Loucy (cell line): Measurements from ENCODE around the gene APC2.

Experiments used
- H2AFZ ChIP-seq: fragments of 200-600 bp; sonication (generic); 2 replicates; pipeline ENCODE4 v1.6.0; 2016; ENCODE audit warnings: antibody characterized with exemption, mild to moderate bottlenecking, low read length, moderate library complexity
- H3F3A ChIP-seq: fragments of 200-600 bp; 2 replicates; pipeline ENCODE4 v1.6.0; 2016; ENCODE audit warnings: antibody characterized with exemption, low read depth, mild to moderate bottlenecking
- H3K27me3 ChIP-seq: fragments of 200-600 bp; sonication (generic); 2 replicates; pipeline ENCODE4 v1.6.1; 2014; ENCODE audit warnings: low read length, mild to moderate bottlenecking; ENCODE audit not compliant: insufficient read depth, poor library complexity, severe bottlenecking
- H3K36me3 ChIP-seq: fragments of 200-600 bp; sonication (generic); 2 replicates; pipeline ENCODE4 v1.6.1; 2016; ENCODE audit warnings: low read length; ENCODE audit not compliant: insufficient read depth
- H3K4me1 ChIP-seq: fragments of 200-600 bp; sonication (generic); 2 replicates; pipeline ENCODE4 v1.5.1; 2014; ENCODE audit warnings: low read length, mild to moderate bottlenecking; ENCODE audit not compliant: insufficient read depth, poor library complexity, severe bottlenecking
- H3K4me2 ChIP-seq: fragments of 200-600 bp; sonication (generic); 2 replicates; pipeline ENCODE4 v1.6.0; 2014; ENCODE audit warnings: antibody characterized with exemption, low read length, low read depth, mild to moderate bottlenecking; ENCODE audit not compliant: poor library complexity, severe bottlenecking
- H3K4me3 ChIP-seq: fragments of 200-600 bp; sonication (generic); 2 replicates; pipeline ENCODE4 v1.5.1; 2014; ENCODE audit warnings: low read length, mild to moderate bottlenecking, mixed read lengths; ENCODE audit not compliant: poor library complexity, severe bottlenecking
- H3K79me2 ChIP-seq: fragments of 200-600 bp; sonication (generic); 2 replicates; pipeline ENCODE4 v1.6.1; 2014; ENCODE audit warnings: low read length; ENCODE audit not compliant: insufficient read depth
- H3K9ac ChIP-seq: fragments of 200-600 bp; sonication (generic); 2 replicates; pipeline ENCODE4 v1.6.0; 2014; ENCODE audit warnings: mild to moderate bottlenecking, low read depth, low read length, moderate library complexity; ENCODE audit not compliant: poor library complexity, severe bottlenecking
- H3K9me2 ChIP-seq: fragments of 200-600 bp; sonication (generic); replicated peaks from 2 replicates; pipeline ENCODE4 v1.6.1; 2016; ENCODE audit warnings: low read depth, low read length, mixed read lengths
- H3K9me3 ChIP-seq: fragments of 200-600 bp; sonication (generic); 2 replicates; pipeline ENCODE4 v1.6.1; 2014; ENCODE audit warnings: mild to moderate bottlenecking, antibody characterized with exemption, low read length, low read depth; ENCODE audit not compliant: insufficient read depth
- H4K20me1 ChIP-seq: fragments of 200-600 bp; sonication (generic); 2 replicates; pipeline ENCODE4 v1.6.0; 2014; ENCODE audit warnings: antibody characterized with exemption, low read length, mild to moderate bottlenecking; ENCODE audit not compliant: insufficient read depth, poor library complexity, severe bottlenecking
- CTCF ChIP-seq: fragments of 200-600 bp; sonication (generic); conservative IDR thresholded peaks from 2 replicates; pipeline ENCODE4 v1.5.1; 2014; ENCODE audit warnings: mild to moderate bottlenecking, antibody characterized with exemption, low read length
- EZH2phosphoT487 ChIP-seq: fragments of 200-600 bp; IDR thresholded peaks from 2 replicates; pipeline ENCODE4 v1.6.1; 2018; ENCODE audit warnings: antibody characterized with exemption, mild to moderate bottlenecking, moderate library complexity, borderline replicate concordance

APC2 gene

GRCh38 chr19:1495051-1495798 is 45.3 kb downstream of the APC2 start:
- H3K9me3 ChIP-seq: no peaks in the 10 kb centered on the region
- no peak overlapping the region for H3K4me3 ChIP-seq
- H3K36me3 ChIP-seq: no peaks in the 10 kb centered on the region
- no peak overlapping the region for H2AFZ ChIP-seq
- H4K20me1 ChIP-seq: no peaks in the 10 kb centered on the region
- no peaks in the 10 kb centered on the region for H3K79me2 ChIP-seq
- no peaks in the 10 kb centered on the region for H3F3A ChIP-seq
- no peak overlapping the region for H3K9ac ChIP-seq
- H3K9me2 ChIP-seq: no peaks in the 10 kb centered on the region
- no peaks in the 10 kb centered on the region for H3K27me3 ChIP-seq
- no peaks in the 10 kb centered on the region for H3K4me1 ChIP-seq
- TF ChIP-seq CTCF: no peak
- no peak for TF ChIP-seq EZH2phosphoT487
- H3K4me2 ChIP-seq: no peak overlapping the region

GRCh38 chr19:1495799-1496713 is 46.1 kb downstream of the APC2 start:
- TF ChIP-seq EZH2phosphoT487 (no peak), CTCF (no peak)
- no peaks in the 10 kb centered on the region for H3K4me1 ChIP-seq

GRCh38 chr19:1496714-1497577 is 47.0 kb downstream of the APC2 start:
- Histone ChIP-seq H3K9ac (no peak overlapping the region), H3K9me2 (no peaks in the 10 kb centered on the region), H3K4me2 (no peak overlapping the region), H3K36me3 (no peaks in the 10 kb centered on the region), H3K9me3 (no peaks in the 10 kb centered on the region), H2AFZ (no peak overlapping the region), H4K20me1 (no peaks in the 10 kb centered on the region), H3K79me2 (no peaks in the 10 kb centered on the region), H3K4me3 (no peak overlapping the region), H3K4me1 (no peaks in the 10 kb centered on the region), H3F3A (0 out of 2 replicates have a peak, but pooled peaks cover 2% of the 10 kb centered on the region), H3K27me3 (no peaks in the 10 kb centered on the region)
- TF ChIP-seq EZH2phosphoT487: no peak
- TF ChIP-seq CTCF: no peak

More at GRCh38 chr19:1495799-1496713, 46.1 kb downstream of the APC2 start:
- Histone ChIP-seq H3K27me3 (no peaks in the 10 kb centered on the region), H3K9me2 (no peaks in the 10 kb centered on the region), H3K79me2 (no peaks in the 10 kb centered on the region), H3K9me3 (no peaks in the 10 kb centered on the region), H3F3A (no peaks in the 10 kb centered on the region), H3K4me2 (no peak overlapping the region), H3K36me3 (no peaks in the 10 kb centered on the region), H2AFZ (no peak overlapping the region), H3K4me3 (no peak overlapping the region), H4K20me1 (no peaks in the 10 kb centered on the region), H3K9ac (no peak overlapping the region)
